Subcutaneous abdominal adipose tissue (tissue), 5 donors: ENCODE data around the gene MDGA2.

Experiments
- H3K27ac ChIP-seq: one replicate; pipeline ENCODE4 v1.7.0; 2013; ENCODE audit warnings: low read depth, mild to moderate bottlenecking, inconsistent platforms, low read length, moderate library complexity
- H3K27me3 ChIP-seq, 5 donors: one replicate each; pipeline ENCODE4 v1.7.0; 2013; ENCODE audit warnings: low read length in 5 of 5, inconsistent platforms in 1 of 5; ENCODE audit not compliant: control insufficient read depth in 5 of 5, insufficient read depth in 4 of 5
- H3K36me3 ChIP-seq, 5 donors: one replicate each; pipeline ENCODE4 v1.7.0; 2013; ENCODE audit warnings: low read length in 5 of 5; ENCODE audit not compliant: control insufficient read depth in 5 of 5, insufficient read depth in 5 of 5
- H3K4me1 ChIP-seq, 5 donors: one replicate each; pipeline ENCODE4 v1.7.0; 2013; ENCODE audit warnings: low read length in 5 of 5, mild to moderate bottlenecking in 3 of 5, moderate library complexity in 1 of 5; ENCODE audit not compliant: control insufficient read depth in 5 of 5, insufficient read depth in 5 of 5
- H3K4me3 ChIP-seq, 5 donors: one replicate each; pipeline ENCODE4 v1.7.0; 2013; ENCODE audit warnings: low read length in 5 of 5, low read depth in 1 of 5
- H3K9ac ChIP-seq, 5 donors: one replicate each; pipeline ENCODE4 v1.7.0; 2013; ENCODE audit warnings: low read length in 5 of 5, mild to moderate bottlenecking in 4 of 5, moderate library complexity in 3 of 5
- H3K9me3 ChIP-seq, 5 donors: one replicate each; pipeline ENCODE4 v1.7.0; 2013; ENCODE audit warnings: low read length in 5 of 5; ENCODE audit not compliant: control insufficient read depth in 5 of 5
- donor health status: healthy.
- donor health status: healthy.
- donor health status: healthy.
- donor health status: healthy.
- donor health status: healthy.

The MDGA2 gene

DNA sequence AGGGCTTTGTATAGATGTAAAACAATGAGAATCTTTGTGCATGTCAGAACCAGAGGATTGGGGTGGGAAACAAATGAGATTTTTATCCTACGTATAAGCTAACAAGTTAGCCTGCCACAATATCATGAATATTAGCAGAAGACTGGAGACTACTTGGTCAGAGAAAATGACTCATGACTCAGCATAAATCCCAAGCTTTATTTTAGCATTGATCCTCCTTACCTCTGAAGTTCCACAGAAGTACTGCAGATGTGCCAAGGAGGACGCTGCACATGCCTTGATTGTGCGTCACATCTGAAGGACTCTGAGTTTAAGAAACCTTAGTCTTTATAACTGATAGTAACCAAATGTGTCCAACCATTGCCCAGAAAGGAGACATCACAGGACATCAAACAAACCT is 789.8 kb downstream of the MDGA2 start:
- Histone ChIP-seq H3K9ac (no peak overlapping the region), H3K4me1 (no peaks in the 10 kb centered on the region), H3K4me3 (no peak overlapping the region), H3K9me3 (no peaks in the 10 kb centered on the region), H3K27ac (no peak overlapping the region), H3K27me3 (no peaks in the 10 kb centered on the region), H3K36me3 (no peaks in the 10 kb centered on the region)

- no peaks in the 10 kb centered on the region for H3K9me3 ChIP-seq
- no peaks in the 10 kb centered on the region for H3K4me1 ChIP-seq
- no peak overlapping the region for H3K4me3 ChIP-seq
- no peaks in the 10 kb centered on the region for H3K27me3 ChIP-seq
- H3K27ac ChIP-seq, result no peak overlapping the region
- H3K9ac ChIP-seq, result no peak overlapping the region
- no peaks in the 10 kb centered on the region for H3K36me3 ChIP-seq
Observed at GRCh38 chr14:46861753-46862152, 813.7 kb downstream of the MDGA2 start.

- no peaks in the 10 kb centered on the region for H3K4me1 ChIP-seq
- no peak overlapping the region for H3K9ac ChIP-seq
- no peak overlapping the region for H3K4me3 ChIP-seq
- no peak overlapping the region for H3K27ac ChIP-seq
- no peaks in the 10 kb centered on the region for H3K27me3 ChIP-seq
- H3K36me3 ChIP-seq, result no peaks in the 10 kb centered on the region
- no peaks in the 10 kb centered on the region for H3K9me3 ChIP-seq
Observed at GRCh38 chr14:46840944-46841720, 834.3 kb downstream of the MDGA2 start.

GRCh38 chr14:46820291-46820690 is 855.1 kb downstream of the MDGA2 start:
- Histone ChIP-seq H3K9me3 (peaks cover 0 to 4% (median 0%) of the 10 kb centered on the region in 5 donors), H3K27ac (no peak overlapping the region), H3K27me3 (no peaks in the 10 kb centered on the region), H3K36me3 (no peaks in the 10 kb centered on the region), H3K4me3 (no peak overlapping the region), H3K9ac (no peak overlapping the region), H3K4me1 (no peaks in the 10 kb centered on the region)

- H3K27me3 ChIP-seq, result no peaks in the 10 kb centered on the region
- no peak overlapping the region for H3K27ac ChIP-seq
- H3K9ac ChIP-seq, result no peak overlapping the region
Observed at GRCh38 chr14:46819117-46819516, 856.3 kb downstream of the MDGA2 start.

GRCh38 chr14:46818147-46818546 is 857.3 kb downstream of the MDGA2 start:
- no peaks in the 10 kb centered on the region for H3K36me3 ChIP-seq
- no peak overlapping the region for H3K4me3 ChIP-seq
- peaks cover 0 to 4% (median 0%) of the 10 kb centered on the region in 5 donors for H3K9me3 ChIP-seq
- H3K9ac ChIP-seq, result no peak overlapping the region
- H3K4me1 ChIP-seq, result no peaks in the 10 kb centered on the region
- H3K27me3 ChIP-seq, result no peaks in the 10 kb centered on the region
- H3K27ac ChIP-seq, result no peak overlapping the region

More at GRCh38 chr14:46819117-46819516, 856.3 kb downstream of the MDGA2 start:
- Histone ChIP-seq H3K4me1 (no peaks in the 10 kb centered on the region), H3K4me3 (no peak overlapping the region), H3K9me3 (peaks cover 0 to 4% (median 0%) of the 10 kb centered on the region in 5 donors), H3K36me3 (no peaks in the 10 kb centered on the region)

- Histone ChIP-seq H3K27me3 (no peaks in the 10 kb centered on the region), H3K27ac (no peak overlapping the region), H3K9ac (no peak overlapping the region), H3K36me3 (no peaks in the 10 kb centered on the region), H3K9me3 (peaks cover 0 to 6% (median 0%) of the 10 kb centered on the region in 5 donors), H3K4me1 (no peaks in the 10 kb centered on the region), H3K4me3 (no peak overlapping the region)
Observed at GRCh38 chr14:46793144-46793543, 882.3 kb downstream of the MDGA2 start.
